Chondrocyte (in vitro differentiated cells): ENCODE measurements around the gene ATP10A. TPM values are rescaled to one million over a fixed set of nuclear protein-coding genes. Genes with fewer than 3 reads are reported as not detected.

Source experiments
- DNase-seq: peaks from one replicate; pipeline ENCODE4 v3.0.0; 2021; ENCODE audit warnings: mixed read lengths, low spot score
- H3K27ac Mint-ChIP-seq: one replicate; pipeline ENCODE4 v1.8.0; 2021; ENCODE audit warnings: mild to moderate bottlenecking, moderate library complexity, mixed read lengths; ENCODE audit not compliant: unreplicated experiment
- H3K27me3 Mint-ChIP-seq: 2 replicates; pipeline ENCODE4 v1.8.0; 2021; ENCODE audit warnings: low read depth, mixed read lengths
- H3K36me3 Mint-ChIP-seq: 2 replicates; pipeline ENCODE4 v1.8.0; 2021; ENCODE audit warnings: low read depth, mixed read lengths
- H3K4me1 Mint-ChIP-seq: 2 replicates; pipeline ENCODE4 v1.8.0; 2021; ENCODE audit warnings: low read depth, mild to moderate bottlenecking, mixed read lengths
- H3K4me3 Mint-ChIP-seq: one replicate; pipeline ENCODE4 v1.8.0; 2021; ENCODE audit warnings: mild to moderate bottlenecking, moderate library complexity, mixed read lengths; ENCODE audit not compliant: unreplicated experiment
- H3K9me3 Mint-ChIP-seq: 2 replicates; pipeline ENCODE4 v1.8.0; 2021; ENCODE audit warnings: low read depth, mixed read lengths
- total RNA-seq: library from RNA; stranded (reverse); gene quantifications from 3 replicates; pipeline ENCODE4 v1.2.1, GENCODE V29; 2021
- TF ChIP-seq, protein P1 (sequence below): fragments of 200-600 bp; sonication (generic); IDR thresholded peaks from 2 replicates; pipeline ENCODE4 v1.5.0; 2021; ENCODE audit warnings: antibody characterized with exemption, mild to moderate bottlenecking, moderate library complexity

ATP10A gene
- total RNA-seq, 1 donor from 2014 or later, result 163 TPM

DNA sequence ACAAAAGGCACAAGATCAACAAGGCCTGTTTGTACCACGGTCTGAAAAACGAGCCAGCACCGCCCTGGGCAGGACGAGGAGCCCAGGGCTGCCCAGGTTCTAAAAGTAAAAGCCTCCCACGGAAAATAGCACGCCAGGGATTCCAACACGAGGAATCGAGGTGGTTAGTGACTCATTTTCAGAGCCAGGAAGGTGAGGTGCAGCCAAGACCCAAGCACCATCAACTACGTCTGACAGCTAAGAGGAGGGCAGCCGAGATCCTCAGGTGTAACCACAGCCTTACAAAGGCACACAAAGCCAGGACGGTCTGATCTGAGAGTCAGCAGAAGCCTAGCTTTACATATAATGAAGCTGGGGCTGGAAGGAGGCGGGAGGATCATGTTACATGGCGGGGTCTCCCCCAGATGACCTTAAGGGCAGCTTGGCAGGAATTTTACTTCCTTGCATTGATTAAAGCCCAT, 52.5 kb downstream of the ATP10A start:
- H3K9me3 Mint-ChIP-seq, result no peaks in the 10 kb centered on the region
- H3K36me3 Mint-ChIP-seq, result peaks cover 11% of the 10 kb centered on the region
- no peak for DNase-seq
- H3K4me1 Mint-ChIP-seq, result peaks cover 79% of the 10 kb centered on the region
- no peak overlapping the region for H3K4me3 Mint-ChIP-seq
- no peaks in the 10 kb centered on the region for H3K27me3 Mint-ChIP-seq
- TF ChIP-seq, protein P1, sequence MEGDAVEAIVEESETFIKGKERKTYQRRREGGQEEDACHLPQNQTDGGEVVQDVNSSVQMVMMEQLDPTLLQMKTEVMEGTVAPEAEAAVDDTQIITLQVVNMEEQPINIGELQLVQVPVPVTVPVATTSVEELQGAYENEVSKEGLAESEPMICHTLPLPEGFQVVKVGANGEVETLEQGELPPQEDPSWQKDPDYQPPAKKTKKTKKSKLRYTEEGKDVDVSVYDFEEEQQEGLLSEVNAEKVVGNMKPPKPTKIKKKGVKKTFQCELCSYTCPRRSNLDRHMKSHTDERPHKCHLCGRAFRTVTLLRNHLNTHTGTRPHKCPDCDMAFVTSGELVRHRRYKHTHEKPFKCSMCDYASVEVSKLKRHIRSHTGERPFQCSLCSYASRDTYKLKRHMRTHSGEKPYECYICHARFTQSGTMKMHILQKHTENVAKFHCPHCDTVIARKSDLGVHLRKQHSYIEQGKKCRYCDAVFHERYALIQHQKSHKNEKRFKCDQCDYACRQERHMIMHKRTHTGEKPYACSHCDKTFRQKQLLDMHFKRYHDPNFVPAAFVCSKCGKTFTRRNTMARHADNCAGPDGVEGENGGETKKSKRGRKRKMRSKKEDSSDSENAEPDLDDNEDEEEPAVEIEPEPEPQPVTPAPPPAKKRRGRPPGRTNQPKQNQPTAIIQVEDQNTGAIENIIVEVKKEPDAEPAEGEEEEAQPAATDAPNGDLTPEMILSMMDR, result no peak
- H3K27ac Mint-ChIP-seq, result peak overlapping the region; percentile 86

- Mint-ChIP-seq H3K4me3 (no peak overlapping the region), H3K36me3 (peaks cover 11% of the 10 kb centered on the region), H3K9me3 (no peaks in the 10 kb centered on the region), H3K27ac (peak overlapping the region; percentile 86), H3K27me3 (no peaks in the 10 kb centered on the region), H3K4me1 (peaks cover 74% of the 10 kb centered on the region)
- TF ChIP-seq, protein P1, result no peak
- DNase-seq, result no peak
Measured at GRCh38 chr15:25810154-25810553, 53.0 kb downstream of the ATP10A start.

DNA sequence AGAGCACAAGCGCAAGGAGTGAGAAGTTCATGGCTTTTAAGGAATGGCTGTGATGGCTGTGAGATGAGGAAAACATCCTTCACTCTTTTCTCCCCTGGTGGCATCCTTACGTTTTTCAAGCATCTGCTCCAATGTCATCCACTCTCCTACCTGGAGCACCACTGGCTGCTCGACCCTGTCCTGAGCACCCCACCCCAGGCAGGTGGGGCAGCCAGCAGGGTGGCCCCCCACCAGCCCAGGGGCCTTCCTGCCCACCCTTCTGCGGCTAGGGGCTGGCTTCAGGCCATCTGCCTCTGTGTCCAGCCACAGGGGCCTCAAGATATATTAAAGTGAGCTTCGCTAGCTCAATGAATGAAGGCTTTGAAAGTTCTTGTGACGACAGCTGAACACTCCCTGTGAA, 56.1 kb downstream of the ATP10A start:
- Mint-ChIP-seq H3K4me1 (peaks cover 43% of the 10 kb centered on the region), H3K36me3 (peaks cover 15% of the 10 kb centered on the region), H3K27ac (peak overlapping the region; percentile 76), H3K27me3 (no peaks in the 10 kb centered on the region), H3K4me3 (no peak overlapping the region), H3K9me3 (no peaks in the 10 kb centered on the region)
- TF ChIP-seq, protein P1, result no peak
- DNase-seq, result no peak

GRCh38 chr15:25805031-25805430, 58.1 kb downstream of the ATP10A start:
- Mint-ChIP-seq H3K27me3 (no peaks in the 10 kb centered on the region), H3K9me3 (no peaks in the 10 kb centered on the region), H3K4me3 (peak overlapping the region; percentile 19), H3K27ac (no peak overlapping the region), H3K4me1 (peaks cover 35% of the 10 kb centered on the region), H3K36me3 (peaks cover 22% of the 10 kb centered on the region)
- TF ChIP-seq, protein P1, result no peak
- DNase-seq, result no peak

GRCh38 chr15:25804451-25804850, 58.7 kb downstream of the ATP10A start:
- no peaks in the 10 kb centered on the region for H3K27me3 Mint-ChIP-seq
- no peak overlapping the region for H3K27ac Mint-ChIP-seq
- H3K36me3 Mint-ChIP-seq, result peaks cover 22% of the 10 kb centered on the region
- H3K9me3 Mint-ChIP-seq, result no peaks in the 10 kb centered on the region
- no peak for DNase-seq
- TF ChIP-seq, protein P1, result no peak
- no peak overlapping the region for H3K4me3 Mint-ChIP-seq
- peaks cover 35% of the 10 kb centered on the region for H3K4me1 Mint-ChIP-seq
